AG09319 (cell line): Measurements from ENCODE around the gene FGF12.

ENCODE experiments used
- DNase-seq: peaks from one replicate; pipeline ENCODE4 v3.0.0-alpha.2; 2010; ENCODE audit warnings: low read depth; ENCODE audit errors: extremely low read depth
- CTCF ChIP-seq: IDR thresholded peaks from 2 replicates; pipeline ENCODE4 v1.5.1; 2011; ENCODE audit warnings: low read depth, mild to moderate bottlenecking, inconsistent platforms, low read length, moderate library complexity

Gene FGF12

GRCh38 chr3:192399767-192400166 is 327.6 kb downstream of the FGF12 start:
- TF ChIP-seq CTCF: no peak
- no peak for DNase-seq

GRCh38 chr3:192397012-192397411 is 330.3 kb downstream of the FGF12 start:
- no peak for TF ChIP-seq CTCF
- DNase-seq: no peak

GRCh38 chr3:192395506-192395905 is 331.8 kb downstream of the FGF12 start:
- no peak for DNase-seq
- TF ChIP-seq CTCF: no peak

- no peak for DNase-seq
- TF ChIP-seq CTCF: no peak
Measured at GRCh38 chr3:192392986-192393385, 334.4 kb downstream of the FGF12 start.

GRCh38 chr3:192382861-192383260 is 344.5 kb downstream of the FGF12 start:
- no peak for TF ChIP-seq CTCF
- DNase-seq: no peak

GRCh38 chr3:192373586-192373985 is 353.8 kb downstream of the FGF12 start:
- DNase-seq: no peak
- no peak for TF ChIP-seq CTCF

GRCh38 chr3:192373032-192373431 is 354.3 kb downstream of the FGF12 start:
- TF ChIP-seq CTCF: no peak
- DNase-seq: no peak
